Muscle of back (tissue), 13 donors: ENCODE measurements around the gene NREP. TPM values are rescaled to one million over a fixed set of nuclear protein-coding genes. Genes with fewer than 3 reads are reported as not detected.

Experiments used
- DNase-seq, 3 donors: peaks; one replicate each; pipeline versions ENCODE4 v3.0.0 to v3.0.0-alpha.2; 2013
- long read RNA-seq, 9 donors: transcript quantifications; one replicate each; lab custom pipeline, GENCODE V29; 2026
- polyA plus RNA-seq, 10 donors: library from polyadenylated mRNA; unstranded; fragments of 120-200 nt; gene quantifications; one replicate each; pipeline ENCODE4 v1.2.1, GENCODE V29; 2013; ENCODE audit not compliant: insufficient read length in 10 of 10

NREP gene, protein sequence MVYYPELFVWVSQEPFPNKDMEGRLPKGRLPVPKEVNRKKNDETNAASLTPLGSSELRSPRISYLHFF
- polyA plus RNA-seq: 100 to 1,000 TPM; 330 to 377 (median 359) TPM
- long read RNA-seq, donor 1, transcript NREP-214 (3 exons, 577 nt): minor isoform, 6 of 101 reads
- long read RNA-seq, donor 1, transcript NREP-202 (5 exons, 2,581 nt): minor isoform, 44 of 101 reads
- long read RNA-seq, donor 1, transcript NREP-201 (4 exons, 2,013 nt): major isoform, 45 of 101 reads
- long read RNA-seq, donor 1, partial matches to known transcripts: 0 of 101 reads
- long read RNA-seq, donor 1, other reads (novel, unspliced or antisense): 0 of 101 reads
- long read RNA-seq, donor 2, transcript NREP-214 (3 exons, 577 nt): minor isoform, 6 of 79 reads
- long read RNA-seq, donor 2, transcript NREP-201 (4 exons, 2,013 nt): major isoform, 36 of 79 reads
- long read RNA-seq, donor 2, transcript NREP-204 (5 exons, 704 nt): minor isoform, 5 of 79 reads
- long read RNA-seq, donor 2, transcript NREP-202 (5 exons, 2,581 nt): minor isoform, 24 of 79 reads
- long read RNA-seq, donor 2, partial matches to known transcripts: 0 of 79 reads
- long read RNA-seq, donor 2, other reads (novel, unspliced or antisense): 0 of 79 reads
- long read RNA-seq, donor 3: 0 reads
- long read RNA-seq, donor 4, transcript NREP-214 (3 exons, 577 nt): minor isoform, 5 of 71 reads
- long read RNA-seq, donor 4, transcript NREP-202 (5 exons, 2,581 nt): minor isoform, 25 of 71 reads
- long read RNA-seq, donor 4, transcript NREP-201 (4 exons, 2,013 nt): major isoform, 33 of 71 reads
- long read RNA-seq, donor 4, partial matches to known transcripts: 0 of 71 reads
- long read RNA-seq, donor 4, other reads (novel, unspliced or antisense): 0 of 71 reads
- long read RNA-seq, donor 5, transcript NREP-206 (3 exons, 2,304 nt): minor isoform, 15 of 190 reads
- long read RNA-seq, donor 5, transcript NREP-202 (5 exons, 2,581 nt): minor isoform, 63 of 190 reads
- long read RNA-seq, donor 5, transcript NREP-214 (3 exons, 577 nt): minor isoform, 9 of 190 reads
- long read RNA-seq, donor 5, transcript NREP-201 (4 exons, 2,013 nt): major isoform, 84 of 190 reads
- long read RNA-seq, donor 5, partial matches to known transcripts: 0 of 190 reads
- long read RNA-seq, donor 5, other reads (novel, unspliced or antisense): 0 of 190 reads
- long read RNA-seq, donor 6, transcript NREP-214 (3 exons, 577 nt): minor isoform, 9 of 120 reads
- long read RNA-seq, donor 6, transcript NREP-202 (5 exons, 2,581 nt): minor isoform, 40 of 120 reads
- long read RNA-seq, donor 6, transcript NREP-201 (4 exons, 2,013 nt): major isoform, 61 of 120 reads
- long read RNA-seq, donor 6, partial matches to known transcripts: 0 of 120 reads
- long read RNA-seq, donor 6, other reads (novel, unspliced or antisense): 0 of 120 reads
- long read RNA-seq, donor 7, transcript NREP-201 (4 exons, 2,013 nt): major isoform, 41 of 79 reads
- long read RNA-seq, donor 7, transcript NREP-202 (5 exons, 2,581 nt): minor isoform, 32 of 79 reads
- long read RNA-seq, donor 7, partial matches to known transcripts: 0 of 79 reads
- long read RNA-seq, donor 7, other reads (novel, unspliced or antisense): 0 of 79 reads
- long read RNA-seq, donor 8, transcript NREP-201 (4 exons, 2,013 nt): major isoform, 38 of 71 reads
- long read RNA-seq, donor 8, transcript NREP-202 (5 exons, 2,581 nt): minor isoform, 20 of 71 reads
- long read RNA-seq, donor 8, partial matches to known transcripts: 0 of 71 reads
- long read RNA-seq, donor 8, other reads (novel, unspliced or antisense): 0 of 71 reads
- long read RNA-seq, donor 9, transcript NREP-201 (4 exons, 2,013 nt): major isoform, 11 of 20 reads
- long read RNA-seq, donor 9, partial matches to known transcripts: 0 of 20 reads
- long read RNA-seq, donor 9, other reads (novel, unspliced or antisense): 0 of 20 reads

- peak in 1 of 3 donors; percentile 86 for DNase-seq
Measured at GRCh38 chr5:111756581-111757354, at the start of gene NREP. TSS of gene NREP (minus strand) at chr5:111757194. CDS start at chr5:111755772, 1,422 bp downstream.

DNA sequence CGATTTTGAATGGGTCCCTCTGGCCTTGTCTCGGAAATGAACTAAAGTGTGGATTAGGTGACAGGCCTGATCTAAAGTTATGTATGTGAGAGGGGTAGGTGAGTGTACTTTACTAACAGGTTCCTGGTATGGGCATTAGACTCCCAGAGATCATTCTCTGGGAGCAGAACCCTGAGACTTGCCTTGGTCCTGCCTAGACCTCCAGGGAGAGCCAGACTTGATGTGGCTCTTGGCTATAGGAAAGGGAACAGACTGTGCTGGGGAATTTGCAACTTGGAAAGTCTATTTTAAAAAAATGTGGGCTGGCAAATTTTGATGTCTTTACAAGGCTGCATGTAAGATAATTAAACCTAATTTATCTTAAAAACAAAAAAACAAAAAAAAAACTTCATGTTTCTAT lies 49.8 kb upstream of the NREP start:
- DNase-seq: no peak

GRCh38 chr5:111806156-111806555 lies 49.2 kb upstream of the NREP start:
- DNase-seq: no peak

DNA sequence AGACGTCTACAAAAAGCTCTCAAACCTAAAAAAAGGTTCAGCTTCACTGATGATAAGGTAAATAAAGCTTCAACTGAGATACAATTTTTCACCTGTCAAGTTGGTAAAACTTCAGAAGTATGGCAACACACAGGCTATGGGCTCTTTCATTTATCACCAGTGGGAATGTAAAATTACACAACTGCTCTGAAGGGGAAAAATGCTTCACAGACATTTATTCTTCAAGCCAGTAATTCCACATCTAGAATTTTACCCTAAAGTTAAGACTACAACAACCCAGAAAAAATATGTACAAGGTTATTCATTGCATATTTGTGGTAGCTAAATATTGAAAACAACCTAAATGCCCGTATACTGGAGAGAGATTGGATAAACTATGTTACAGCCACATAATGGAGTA lies 48.1 kb upstream of the NREP start:
- no peak for DNase-seq

GRCh38 chr5:111800351-111800750 lies 43.4 kb upstream of the NREP start:
- no peak for DNase-seq

- no peak for DNase-seq
Measured at GRCh38 chr5:111795142-111795541, 38.1 kb upstream of the NREP start.

- no peak for DNase-seq
Measured at GRCh38 chr5:111792471-111793058, 35.6 kb upstream of the NREP start.

DNA sequence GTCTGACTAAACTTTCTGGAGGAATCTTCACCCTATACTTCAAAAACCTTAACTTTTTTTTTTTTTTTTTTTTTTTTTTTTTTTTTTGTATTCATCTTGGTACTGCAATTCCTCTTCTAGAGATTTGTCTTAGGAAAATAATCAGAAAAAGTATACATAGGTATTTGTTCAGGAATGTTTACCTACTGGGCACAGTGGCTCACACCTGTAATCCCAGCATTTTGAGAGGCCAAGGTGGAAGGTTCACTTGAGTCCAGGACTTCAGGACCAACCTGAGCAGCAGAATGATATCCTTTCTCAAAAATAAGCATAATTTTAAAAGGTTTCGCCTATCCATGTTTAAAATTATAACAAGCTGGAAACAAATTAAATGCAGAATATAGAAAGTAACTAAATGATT lies 33.3 kb upstream of the NREP start:
- DNase-seq: no peak

GRCh38 chr5:111787006-111787405 lies 30.0 kb upstream of the NREP start:
- no peak for DNase-seq

- DNase-seq: no peak
Measured at GRCh38 chr5:111784491-111785181, 27.6 kb upstream of the NREP start.

DNA sequence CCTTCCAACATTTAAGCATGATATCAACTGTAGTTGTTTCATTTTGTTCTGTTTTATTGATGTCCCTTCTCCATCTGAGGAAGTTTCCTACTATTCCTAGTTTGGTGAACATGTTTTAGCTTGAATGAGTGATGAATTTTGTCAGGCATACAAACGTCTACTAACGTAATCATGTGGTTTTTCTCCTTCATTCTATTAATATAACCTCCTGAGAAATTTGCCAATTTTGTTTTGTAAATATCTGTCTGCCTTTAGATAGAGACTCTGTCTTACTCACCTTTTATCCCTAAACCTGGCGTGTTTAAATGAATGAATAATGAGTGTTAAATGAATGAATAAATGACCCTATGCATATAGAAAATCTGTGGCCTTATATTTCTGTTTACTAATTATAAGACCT lies 26.5 kb upstream of the NREP start:
- DNase-seq: no peak

DNA sequence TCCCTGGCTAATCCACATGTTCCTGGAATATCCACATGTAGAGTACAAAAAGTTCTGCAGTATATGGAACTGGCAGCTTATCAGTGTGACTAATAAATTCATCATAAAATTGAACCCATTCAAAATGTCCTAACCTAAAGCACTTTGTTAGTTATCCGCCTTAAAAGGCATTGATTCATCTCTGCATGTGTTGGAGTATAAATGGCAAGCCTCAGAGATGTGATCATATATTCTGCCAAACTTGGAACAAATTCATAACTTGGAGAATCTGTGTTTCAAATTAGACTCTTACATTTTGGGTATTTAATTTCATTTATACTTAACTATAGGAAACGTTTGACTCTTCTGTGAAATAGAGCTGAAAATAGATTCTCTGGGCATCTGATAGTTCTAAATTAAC lies 25.2 kb upstream of the NREP start:
- peak in 1 of 3 donors; percentile 54 for DNase-seq

DNA sequence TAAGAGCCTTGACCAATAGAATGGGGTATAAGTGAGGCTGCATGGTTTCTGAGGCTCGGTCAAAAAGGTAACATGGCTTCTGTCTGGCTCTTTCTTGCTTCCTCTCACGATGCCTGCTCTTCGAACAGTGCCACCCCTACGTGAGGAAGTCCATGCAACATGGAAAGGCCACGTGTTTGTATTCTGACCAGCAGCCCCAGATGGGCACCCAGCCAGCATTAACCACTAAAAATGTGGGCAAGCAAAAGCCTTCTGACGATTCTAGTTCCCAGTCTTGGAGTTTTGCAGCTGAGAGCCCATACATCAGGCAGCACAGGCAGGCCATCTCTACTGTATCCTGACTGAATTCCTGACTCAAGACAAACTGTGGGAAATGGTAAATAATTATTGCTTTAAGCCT lies 24.2 kb upstream of the NREP start:
- DNase-seq: peak in 1 of 3 donors; percentile 32

- DNase-seq: peak in 2 of 3 donors; percentile 77 to 81
Measured at GRCh38 chr5:111779922-111780292, 22.9 kb upstream of the NREP start.

GRCh38 chr5:111779260-111779921 lies 22.4 kb upstream of the NREP start:
- no peak for DNase-seq

- DNase-seq: no peak
Measured at GRCh38 chr5:111776913-111777781, 20.2 kb upstream of the NREP start.

DNA sequence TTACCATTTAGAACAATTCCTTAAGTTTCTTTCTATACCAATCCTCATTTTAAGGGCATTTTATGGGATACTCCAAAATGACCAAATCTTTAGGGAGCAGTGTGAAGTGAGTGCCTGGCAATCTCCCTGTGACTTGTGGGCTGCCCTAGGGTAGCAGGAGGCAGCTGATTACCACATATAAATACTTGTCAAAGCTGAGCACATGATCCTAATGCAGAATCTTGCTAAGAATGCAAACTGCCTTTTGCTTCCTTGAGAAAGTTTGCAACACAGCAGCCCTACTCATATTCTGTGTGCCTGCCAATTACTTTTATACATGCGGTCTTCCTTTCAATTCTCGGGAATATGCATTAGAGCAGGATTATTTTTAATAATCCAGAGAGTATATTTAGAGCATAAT lies 18.2 kb upstream of the NREP start:
- no peak for DNase-seq
